ENCODE measurements around the gene CHRNA7.
A peak's percentile ranks its signal among the peaks of the same experiment; 100 is the strongest.

The CHRNA7 gene

DNA sequence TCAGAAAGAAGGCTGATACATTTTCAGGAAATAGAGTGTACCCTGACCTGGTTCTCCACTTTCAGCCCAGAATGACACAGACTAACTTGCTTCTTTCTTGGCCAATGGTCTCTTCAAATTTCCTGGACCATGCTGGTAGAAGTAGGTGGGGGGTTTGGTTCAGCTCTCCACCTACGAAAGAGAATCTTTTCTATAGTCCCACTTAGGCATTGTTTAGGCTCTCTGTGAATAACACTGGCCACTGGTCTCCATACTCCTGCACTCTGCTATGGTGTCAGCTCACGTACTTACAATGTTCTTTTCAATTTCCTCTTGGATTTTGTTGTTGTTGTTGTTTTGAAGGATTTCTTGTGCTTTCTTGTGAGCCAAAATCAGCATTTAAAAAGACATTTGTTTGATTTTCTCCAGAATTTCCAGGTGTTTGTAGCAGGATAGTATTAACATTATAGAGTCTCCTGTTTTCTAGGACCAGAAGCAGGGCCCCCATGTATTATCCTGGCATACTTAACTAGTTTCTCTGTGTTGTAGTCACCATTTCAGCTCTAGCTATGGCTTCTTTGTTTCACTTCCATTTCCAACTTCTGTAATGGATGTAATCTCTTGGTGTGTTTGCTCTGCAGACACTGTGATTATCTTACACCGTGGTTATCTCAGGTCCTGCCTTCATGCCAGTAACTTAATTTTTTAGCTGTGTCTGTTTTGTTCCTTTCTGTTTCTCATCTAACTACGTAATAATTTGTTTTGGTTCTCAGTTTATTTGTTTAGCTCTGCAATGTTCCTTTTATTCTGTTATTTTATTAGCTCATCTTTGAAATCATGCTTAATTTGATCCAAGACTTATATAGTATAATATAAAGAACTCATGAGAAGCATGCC, 61.4 kb downstream of the CHRNA7 start:
- no peak for DNase-seq

DNA sequence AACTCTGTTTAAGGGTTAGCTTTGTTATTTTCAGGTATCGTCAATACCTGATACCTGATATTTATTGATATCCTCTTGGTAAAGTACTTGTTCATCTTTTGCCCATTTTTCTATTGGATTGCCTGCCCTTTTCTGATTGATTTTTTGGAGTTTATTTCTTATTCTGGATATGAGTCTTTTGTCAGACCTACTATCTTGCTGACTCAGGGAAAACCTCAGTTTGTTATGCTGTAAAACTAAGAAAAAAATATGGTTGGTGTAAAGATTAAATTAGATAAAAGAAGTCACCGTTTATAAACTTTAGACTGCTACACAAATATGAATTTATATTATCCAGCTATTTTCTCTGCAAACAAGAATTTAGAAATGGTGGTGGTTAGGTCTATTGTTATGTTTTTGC, 65.9 kb downstream of the CHRNA7 start:
- DNase-seq, result no peak

DNA sequence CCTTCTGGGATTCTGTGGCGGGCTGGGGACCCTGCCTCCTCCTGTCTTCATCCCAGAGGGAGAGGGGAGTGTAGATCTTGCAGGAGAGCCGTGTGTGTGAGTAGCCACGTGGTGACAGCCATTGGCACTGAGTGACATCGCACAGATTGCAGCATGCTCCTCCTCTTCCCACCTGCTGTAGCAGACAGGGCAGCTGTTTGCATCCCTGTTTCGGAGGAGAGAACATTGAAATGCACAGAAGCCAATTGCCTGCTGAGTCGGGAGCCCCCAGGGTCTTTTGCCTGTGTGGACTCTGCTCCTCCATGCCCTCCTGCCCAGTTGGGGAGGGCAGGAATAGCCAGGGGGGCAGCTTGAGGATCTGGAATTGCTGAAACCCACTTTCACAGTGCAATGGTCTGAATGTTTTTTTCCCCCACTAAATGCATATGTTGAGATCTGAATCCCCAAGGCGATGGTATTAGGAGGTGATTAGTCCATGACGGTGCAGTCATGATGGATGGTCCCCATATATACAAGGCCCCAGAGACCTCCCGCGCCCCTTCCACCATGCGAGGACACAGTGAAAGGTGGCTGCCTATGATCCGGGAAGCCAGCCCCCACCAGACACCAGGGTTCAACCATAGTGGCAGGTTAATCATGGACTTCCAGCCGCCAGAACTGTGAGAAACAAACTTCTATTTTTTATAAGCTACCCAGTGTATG, 66.8 kb downstream of the CHRNA7 start:
- DNase-seq, result no peak

DNA sequence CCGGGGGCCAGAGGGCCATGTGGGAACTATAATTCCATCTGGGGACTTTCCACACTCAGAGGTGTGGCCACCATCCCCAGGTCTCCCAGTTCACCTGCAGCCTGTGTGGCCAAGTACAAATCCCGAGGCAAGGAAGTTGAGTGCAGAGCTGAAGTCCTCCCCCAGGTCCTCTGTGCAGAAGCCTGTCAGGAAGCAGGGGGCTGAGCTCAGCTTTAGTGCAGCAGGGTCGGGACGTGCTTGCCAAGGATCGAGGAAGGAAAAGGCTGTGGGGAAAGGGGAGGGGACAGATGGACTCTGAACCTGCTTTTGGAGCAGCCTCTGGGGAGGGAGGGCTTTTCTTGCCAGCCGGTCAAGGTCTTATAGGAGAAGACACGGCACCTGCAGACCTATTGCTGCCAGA, 67.7 kb downstream of the CHRNA7 start:
- no peak for DNase-seq

DNA sequence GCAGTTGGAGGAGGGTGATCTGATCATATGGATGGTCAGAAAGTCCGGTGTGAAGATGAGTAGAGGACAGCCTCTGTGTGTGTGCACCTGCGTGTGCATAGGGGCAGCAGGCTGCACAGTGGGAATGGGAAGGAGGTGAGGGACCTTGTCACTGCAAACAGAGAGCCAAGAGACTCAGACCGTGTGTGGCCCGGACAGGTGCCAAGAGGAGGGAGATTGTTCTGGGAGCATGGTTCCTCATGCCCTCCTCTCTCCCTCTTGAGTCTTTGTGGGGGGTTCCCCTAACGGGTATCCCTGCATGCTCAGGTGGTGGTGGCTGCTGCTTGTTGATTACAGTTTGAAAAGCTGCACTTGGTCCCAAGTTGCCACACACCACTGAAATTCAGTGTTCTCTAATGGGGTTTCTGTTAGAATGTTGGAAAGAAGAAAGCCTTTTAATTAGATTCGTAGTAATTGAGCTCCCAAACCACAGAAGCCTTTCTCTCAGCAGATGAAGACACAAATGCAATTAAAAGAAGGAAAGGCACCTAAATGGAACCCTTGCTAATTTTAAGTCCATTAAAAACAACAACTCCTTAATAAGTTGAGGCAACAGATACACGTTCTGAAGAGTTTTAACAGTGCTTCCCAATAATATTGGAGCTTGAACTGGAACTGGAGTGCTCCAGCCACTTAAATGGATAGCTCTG, 68.9 kb downstream of the CHRNA7 start:
- DNase-seq, result no peak

DNA sequence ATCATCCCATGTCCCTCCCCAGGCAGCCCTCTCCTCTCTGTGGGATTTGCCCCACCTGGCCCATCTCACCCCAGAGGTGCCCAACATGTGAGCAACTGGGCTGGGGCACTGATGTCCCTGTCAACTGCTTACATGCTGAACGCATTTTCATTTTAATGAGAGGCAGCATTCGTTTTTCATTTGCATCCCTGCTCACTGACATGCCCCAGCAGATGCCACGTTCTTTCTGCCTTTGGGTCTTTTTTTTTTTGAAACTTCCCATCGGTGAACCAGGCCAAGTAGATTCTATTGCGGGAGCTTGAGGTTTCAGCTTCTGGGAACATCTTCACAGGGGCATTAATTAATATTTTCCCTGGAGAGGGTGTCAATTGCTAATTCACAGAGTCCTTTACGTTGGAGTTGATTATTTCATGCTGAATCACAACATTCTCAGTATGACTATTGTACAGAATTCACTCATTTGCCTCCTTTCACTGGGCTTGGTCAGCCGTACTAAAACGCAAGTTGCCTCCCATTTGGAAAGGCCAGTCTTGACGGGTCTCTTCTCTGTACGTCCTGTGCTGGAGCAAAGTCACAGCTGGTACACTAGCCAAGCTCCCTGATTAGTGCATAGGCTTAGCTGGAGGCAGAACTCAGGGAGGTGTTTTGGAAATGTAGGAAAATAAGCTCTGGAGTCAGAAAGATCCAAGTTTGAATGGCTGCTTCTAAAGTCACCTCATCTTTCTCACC, 69.8 kb downstream of the CHRNA7 start:
- no peak for DNase-seq

DNA sequence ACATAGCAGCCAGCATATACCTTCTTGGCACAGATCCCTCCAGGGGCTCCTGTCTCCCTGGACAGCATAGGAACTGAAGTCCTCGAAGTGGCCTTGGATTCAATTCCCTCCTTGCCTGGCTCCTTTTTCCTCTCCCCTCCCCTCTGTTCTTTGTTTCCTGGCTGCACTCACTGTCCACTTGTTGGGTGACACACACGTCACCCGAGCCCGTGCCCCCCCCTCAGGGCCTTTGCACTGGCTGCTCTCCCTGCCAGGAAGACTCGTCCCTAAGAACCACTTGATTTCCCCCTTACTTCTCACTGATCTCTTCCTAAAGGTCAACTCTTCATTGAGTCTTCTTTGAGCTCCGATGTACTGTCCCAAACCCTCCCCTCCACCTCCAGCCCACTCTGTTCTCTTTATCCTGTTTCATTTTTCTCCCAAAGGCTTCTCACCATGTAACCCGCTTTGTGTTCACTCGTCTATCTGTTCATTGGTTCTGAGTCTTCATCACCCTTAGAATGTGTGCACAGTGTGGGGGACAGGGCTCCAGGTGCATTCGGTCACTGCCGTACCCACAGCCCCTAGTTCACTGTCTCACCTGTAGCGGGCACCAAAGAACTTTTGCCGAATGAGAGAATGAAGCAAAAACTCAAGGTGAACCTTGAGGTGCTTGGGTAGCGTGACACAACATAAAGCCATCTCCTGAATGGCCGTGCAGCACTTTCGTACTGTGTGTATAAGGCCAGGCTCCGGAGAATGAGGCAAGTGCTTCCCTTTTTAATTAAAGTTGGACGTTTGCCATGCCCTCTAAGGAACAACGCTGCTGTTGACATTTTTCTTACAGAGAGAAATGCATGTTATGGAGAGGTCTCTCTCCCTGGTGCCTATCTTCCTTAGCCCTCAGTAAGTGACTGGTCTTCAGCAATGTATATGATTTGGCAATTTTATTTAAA, 74.0 kb downstream of the CHRNA7 start:
- DNase-seq, result peak in 1 of 2 donors; percentile 2

DNA sequence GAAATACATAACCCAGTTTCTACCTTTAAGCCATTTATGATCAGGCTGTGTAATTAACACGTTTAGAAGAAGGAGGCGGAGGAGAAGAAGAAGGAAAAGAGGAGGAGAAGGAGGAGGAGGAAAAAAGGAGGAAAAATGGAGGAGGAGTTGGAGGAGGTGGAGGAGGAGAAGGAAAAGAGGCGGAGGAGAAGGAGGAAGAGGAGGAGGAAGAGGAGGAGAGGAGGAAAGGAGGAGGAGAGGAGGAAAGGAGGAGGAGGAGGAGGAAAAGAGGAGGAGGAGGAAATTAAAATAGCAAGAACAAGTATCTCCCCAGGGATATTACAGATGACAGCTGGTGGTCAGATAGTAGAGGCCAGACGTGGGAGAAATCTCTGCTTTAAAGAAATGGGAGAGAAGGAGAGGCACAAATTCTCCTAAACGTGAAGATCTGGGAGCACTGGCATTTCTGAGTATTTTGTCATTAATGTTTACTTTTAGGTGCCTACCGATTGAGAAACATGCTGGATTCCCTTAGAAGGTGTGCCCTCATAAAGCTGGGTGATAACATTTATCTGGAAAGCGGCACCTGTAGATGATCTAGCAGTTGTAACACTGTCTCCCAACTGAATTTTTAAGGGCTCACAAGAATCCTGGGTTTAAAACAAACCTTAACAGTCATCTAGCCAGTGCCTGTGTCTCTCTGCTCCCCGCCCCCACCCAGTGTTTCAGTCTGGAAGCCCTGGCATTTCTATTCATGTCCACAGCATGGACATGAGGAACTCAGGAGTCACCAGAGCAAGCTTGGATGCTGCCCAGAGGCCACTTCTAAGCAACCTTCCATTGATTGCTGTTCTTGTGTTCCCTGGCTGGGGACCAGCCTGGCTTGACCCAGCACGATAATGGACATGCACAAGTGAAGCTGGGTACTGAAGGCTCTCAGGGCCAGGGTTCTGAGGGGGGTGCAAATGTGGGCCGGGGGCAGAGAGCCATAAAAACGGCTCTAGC, 75.2 kb downstream of the CHRNA7 start:
- no peak for DNase-seq

DNA sequence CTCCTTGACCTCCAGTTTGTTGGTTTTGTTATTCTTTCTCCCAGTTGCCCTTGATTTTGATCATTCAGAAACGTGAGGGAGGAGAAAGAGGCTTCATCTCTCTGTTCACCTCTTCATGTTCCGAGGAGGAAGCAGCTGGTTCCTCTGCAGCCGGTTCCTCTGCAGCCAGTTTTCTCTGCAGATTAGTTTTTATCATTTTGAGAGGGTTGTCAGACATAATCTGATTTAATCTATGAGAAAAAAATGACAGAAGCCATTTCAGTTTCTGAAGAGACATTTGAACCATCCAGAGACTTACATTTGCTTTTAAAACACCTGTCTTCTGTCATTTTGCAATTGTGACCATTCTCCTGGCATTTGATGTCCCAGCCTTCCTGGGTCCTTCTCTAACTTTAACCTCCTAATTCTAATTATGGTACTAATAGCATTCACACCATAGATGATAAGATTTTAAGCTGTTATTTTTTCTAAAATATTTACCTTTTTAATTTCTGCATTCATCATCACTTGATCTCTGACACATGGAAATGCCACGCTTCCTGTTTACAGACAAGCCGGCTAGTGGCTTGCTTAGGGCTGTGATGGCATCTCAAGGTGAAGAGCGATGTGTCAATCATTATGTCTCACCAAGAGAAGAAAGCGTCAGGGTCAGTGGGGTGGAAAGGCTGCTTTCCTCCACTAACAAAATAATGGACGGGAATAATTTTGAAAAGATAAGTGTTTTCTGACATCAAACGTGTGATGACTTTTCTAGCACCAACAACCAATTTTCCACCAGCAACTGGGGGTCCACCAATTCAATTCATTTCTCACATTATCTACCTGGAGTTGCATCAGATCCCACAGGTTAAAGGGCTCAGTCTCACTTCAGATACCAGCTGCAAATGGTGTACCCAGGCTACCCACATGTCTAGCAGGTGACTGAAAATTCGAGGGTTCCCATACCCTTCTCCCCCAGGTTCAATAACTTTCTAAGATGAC, 76.4 kb downstream of the CHRNA7 start:
- DNase-seq, result no peak

DNA sequence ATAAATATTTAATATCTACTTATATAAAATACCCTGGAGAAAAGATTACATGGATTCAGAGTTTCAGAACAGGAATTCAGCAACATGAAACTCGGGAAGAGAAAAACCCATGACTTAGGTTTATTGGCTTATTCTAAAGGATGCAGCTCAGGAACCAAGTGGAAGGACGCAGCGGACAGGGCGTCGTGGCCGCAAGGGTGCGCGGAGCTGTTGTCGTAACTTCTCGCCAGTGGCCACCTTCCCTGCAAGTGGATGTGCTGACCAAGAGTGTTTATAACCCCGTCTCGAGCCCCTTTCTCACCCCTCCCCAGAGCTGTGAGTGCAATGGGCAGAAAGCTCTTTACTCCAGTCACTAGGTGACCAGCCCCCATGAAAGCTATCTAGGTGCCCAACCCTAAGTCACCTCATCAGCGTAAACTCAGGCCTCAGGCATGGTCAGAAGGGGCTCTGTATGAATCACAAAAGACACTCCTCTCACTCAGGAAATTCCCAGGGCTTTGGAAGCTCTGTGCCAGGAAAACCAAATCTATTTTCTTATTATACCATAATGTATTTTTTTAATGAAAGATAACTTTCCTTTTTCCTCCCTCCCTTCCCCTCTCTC, 77.3 kb downstream of the CHRNA7 start:
- DNase-seq, result no peak

DNA sequence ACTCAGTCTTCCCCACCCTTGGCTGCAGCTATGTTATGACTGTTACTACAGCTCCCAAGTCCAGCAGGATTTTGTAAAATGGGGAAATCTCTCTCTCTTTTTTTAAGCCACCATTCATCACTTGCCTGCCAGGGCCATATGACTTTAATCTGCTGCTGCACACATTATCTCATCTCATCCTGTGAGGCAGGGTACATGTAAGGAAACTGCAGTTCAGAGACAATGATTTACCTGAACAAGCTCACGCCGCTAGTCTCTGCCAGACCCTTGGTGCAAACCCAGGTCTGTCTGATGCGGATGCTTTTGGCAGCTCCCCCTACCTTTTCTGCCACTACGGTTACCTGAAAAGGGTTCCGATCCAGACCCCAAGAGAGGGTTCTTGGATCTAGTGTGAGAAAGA, 78.3 kb downstream of the CHRNA7 start:
- no peak for DNase-seq

DNA sequence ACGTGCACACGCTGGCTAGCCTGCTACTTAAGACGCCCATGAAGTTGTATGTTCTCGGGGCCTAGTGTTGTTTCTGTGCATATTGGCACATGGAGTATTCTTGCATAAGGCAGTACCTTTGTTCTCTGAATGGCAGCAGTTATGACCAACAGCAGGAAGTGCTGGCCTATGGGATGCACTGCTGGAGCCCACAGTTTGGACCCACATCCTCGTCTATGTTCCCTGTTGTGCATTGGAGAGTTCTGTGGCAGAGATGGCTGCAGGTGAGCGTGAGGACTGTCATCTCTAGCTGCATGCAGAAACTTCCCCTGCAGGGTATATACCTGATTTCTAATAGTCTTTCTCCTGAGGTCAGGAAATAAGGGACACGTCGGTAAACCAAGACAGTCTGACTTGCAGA, 81.8 kb downstream of the CHRNA7 start:
- DNase-seq, result no peak

DNA sequence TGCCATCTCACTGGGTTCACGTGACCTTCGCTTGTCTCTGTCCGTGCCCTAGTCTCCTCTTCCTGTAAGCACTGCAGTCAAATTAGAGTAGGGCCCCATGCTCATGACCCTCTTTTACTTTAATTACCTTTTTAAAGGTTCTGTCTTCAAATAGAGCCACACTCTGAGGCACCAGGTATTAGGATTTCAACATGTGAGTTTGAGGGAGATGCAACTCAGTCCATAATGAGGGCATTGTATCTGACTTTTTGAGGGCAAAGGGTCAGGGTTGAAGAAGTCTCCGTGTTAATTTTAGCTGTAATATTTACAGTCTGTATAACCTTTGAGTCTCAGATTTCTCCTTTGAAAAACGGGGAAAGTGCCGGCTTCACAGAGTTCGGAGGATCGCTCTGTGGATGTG, 82.9 kb downstream of the CHRNA7 start:
- no peak for DNase-seq

DNA sequence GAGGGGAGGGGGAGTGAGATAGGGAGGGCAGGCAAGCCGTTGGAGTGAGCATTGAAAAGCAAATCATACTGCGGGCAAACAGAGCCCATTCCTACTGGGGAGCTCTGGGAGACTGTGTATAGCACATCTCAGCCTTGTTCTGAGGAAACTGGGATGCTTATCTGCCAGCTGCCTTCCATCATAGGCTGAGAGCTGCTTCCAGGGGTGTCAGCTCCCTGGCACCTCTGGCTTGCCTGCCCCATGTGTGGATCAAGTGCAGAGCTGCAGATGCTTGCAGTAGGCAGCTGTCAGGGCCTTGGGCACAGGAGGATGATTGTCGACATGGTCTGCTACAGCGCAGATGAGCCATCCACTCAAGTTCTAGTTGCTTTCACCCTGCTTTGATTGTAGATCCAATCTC, 86.8 kb downstream of the CHRNA7 start:
- no peak for DNase-seq

DNA sequence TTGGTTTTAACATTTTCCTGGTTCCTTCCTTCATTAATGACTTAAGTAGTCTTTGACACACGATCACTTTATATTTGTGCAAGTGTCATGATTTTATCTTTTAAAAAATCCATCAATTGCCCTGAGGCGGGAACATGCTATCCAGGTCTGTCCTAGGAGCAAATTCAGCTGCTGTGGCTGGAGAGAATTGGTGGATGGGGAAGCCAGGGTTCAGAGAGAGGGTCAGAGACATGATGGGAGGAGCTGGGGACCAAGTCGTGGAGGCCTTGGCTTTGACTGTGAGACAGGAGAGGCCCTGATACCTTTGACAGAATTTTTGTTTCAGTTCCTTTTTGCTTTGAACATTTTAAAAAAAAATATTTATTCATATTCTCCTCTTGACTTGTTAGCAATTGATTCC, 89.0 kb downstream of the CHRNA7 start:
- no peak for DNase-seq

DNA sequence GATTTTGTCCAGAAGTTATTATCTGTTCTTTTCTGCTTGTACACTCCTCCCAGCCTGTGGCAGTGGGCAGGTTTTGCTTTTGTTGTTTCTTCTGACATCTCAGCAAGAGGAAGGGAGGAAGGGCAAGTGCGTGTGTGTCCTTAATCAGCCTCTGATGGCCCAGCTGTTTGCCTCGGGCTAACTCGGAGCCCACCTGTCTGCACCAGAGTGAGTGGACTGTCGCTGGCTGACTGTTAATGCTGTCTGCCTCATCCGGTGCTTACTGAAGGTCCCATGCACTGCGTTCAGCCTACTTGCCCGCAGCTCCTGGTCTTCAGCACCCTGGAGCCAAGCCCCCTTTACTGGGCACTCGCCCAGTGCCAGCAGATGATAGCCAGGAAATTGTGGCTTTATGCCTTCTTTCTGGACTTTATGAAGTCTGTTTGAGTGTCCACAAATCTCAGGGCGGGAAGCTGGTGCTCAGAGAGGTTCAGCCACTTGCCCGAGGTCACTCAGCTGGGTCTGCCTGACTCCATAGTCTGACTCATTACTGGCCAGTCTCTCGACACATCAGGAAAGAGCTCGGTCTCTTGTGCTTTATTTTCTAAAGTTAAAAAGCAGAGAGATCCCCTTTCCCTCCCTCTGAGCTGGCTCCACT, 89.5 kb downstream of the CHRNA7 start:
- no peak for DNase-seq

DNA sequence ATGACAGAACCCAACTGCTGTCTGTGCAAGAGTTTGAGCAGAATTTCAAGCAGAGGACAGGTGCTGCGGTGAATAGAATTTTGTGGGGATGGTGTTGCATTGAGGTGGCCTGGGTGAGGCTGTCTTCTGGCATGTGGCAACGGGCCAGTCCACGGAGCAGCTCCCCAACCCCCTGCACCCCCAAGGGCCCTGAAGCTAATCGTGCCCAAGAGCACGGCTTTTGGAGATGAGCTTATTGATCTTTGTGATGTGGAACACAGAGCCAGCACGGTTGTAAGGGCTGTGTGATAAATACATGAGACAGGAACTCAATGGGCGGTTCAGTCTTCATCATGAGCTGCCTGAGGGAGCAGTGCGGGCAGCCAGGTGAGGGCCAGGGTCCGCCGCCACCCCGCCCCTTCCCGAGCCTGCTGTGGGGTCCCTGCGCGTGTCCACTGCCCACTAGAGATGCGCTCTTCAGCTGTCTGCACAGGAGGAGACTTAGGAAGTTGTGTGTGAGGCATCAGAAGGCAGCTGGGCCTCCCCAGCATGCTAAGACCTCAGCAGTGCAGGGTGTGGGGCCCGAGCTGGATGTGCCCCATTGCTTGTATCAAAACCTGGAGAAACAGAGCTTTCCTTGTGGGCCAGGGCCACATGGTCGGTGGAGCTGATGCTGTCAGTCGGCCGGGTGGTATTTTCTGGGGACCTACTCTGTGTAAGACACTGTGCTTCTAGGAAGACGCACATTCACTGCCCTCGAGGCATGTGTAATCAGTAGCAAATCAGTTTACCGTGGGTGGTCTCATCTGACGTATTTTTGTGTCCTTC, 90.5 kb downstream of the CHRNA7 start:
- DNase-seq, result no peak

DNA sequence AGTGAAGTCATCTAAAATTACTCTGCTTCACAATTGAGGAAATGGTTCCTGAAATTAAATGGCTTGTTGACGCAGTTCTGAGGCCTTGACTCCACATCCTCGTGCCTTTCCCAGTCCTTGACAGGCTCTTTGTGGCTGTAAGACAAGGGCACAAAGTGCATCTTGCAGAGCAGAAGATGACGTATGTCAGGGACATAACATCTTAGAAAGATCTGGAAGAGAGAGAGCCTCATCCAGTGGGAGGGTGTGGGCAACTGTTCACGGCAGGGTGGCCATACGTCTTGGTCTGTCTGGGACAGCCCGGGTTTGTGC, 91.0 kb downstream of the CHRNA7 start:
- DNase-seq, result no peak

Data from inflammatory macrophage treated with lipopolysaccharide for 1 hour (primary cell).